ENCODE measurements around the gene EFHC1. TPM values are rescaled to one million over a fixed set of nuclear protein-coding genes. Genes with fewer than 3 reads are reported as not detected.

Gene EFHC1
- total and polyA plus RNA-seq, 9 donors, result 12.1 to 59.5 (median 23.5) TPM

DNA sequence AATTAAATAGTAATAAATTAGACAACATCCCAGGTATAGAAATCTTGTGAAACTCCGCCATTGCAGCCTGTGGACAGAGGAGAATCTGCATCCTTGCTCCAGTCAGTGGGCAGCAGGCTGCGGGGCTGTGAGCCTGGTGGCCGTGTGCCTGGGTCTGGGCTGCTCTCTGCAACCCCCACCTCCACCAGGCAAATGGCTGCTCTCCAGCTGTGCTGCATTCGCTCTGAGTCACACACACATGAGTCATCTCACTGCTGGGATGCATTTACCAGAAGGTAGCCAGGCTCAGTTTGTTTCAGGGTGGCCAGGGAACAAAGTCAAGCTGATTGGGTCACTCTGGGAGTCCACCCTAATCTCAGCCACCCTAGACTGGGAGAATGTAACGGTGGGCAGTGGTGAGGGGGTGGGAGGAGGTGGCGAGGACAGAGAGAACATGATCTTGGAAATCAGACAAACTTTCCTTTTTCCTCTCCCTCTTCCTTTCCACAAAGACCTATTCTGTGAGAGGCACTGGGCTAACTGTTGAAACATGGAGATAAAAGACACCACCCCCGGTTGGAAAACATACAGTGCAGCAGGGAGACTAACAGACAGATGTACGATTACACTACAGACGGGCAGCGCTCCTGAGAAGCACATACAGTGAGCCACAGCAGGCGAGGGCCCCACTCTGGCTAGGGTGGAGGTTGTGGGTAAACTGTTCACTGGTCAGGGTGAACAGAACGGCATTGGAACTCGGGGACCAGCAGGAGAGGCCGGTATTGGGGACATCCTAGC is 97.5 kb downstream of the EFHC1 start:
- H3K27me3 ChIP-seq, result no peaks in the 10 kb centered on the region
- no peaks in the 10 kb centered on the region for H3K9me3 ChIP-seq
- no peaks in the 10 kb centered on the region for H3K36me3 ChIP-seq
- peak; percentile 88 to 93 (median 92) for DNase-seq
- peaks cover 22% of the 10 kb centered on the region for H3K4me1 ChIP-seq (ENCODE audit: insufficient read depth)
- H3K27ac ChIP-seq, result peak overlapping the region; percentile 48 to 88
- TF ChIP-seq, protein P1, sequence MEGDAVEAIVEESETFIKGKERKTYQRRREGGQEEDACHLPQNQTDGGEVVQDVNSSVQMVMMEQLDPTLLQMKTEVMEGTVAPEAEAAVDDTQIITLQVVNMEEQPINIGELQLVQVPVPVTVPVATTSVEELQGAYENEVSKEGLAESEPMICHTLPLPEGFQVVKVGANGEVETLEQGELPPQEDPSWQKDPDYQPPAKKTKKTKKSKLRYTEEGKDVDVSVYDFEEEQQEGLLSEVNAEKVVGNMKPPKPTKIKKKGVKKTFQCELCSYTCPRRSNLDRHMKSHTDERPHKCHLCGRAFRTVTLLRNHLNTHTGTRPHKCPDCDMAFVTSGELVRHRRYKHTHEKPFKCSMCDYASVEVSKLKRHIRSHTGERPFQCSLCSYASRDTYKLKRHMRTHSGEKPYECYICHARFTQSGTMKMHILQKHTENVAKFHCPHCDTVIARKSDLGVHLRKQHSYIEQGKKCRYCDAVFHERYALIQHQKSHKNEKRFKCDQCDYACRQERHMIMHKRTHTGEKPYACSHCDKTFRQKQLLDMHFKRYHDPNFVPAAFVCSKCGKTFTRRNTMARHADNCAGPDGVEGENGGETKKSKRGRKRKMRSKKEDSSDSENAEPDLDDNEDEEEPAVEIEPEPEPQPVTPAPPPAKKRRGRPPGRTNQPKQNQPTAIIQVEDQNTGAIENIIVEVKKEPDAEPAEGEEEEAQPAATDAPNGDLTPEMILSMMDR (IDR thresholded peaks at IDR 0.05), result no peak
- peak; percentile 45 for TF ChIP-seq POLR2A (IDR thresholded peaks at IDR 0.05)
- H3K4me3 ChIP-seq, result no peak overlapping the region
- WGBS, 3 donors, result 14 to 21% (median 17%) methylated on average over 14 of the region's 14 CpGs
- intact Hi-C loops (cut with DNase I), result loop anchor here (5.0 to 10.0 kb wide), 3 partner anchors 57 to 93 kb away; partner anchors contain the start of genes TRAM2 (in 4 of the 4) and EFHC1 (in 1 of the 4)

DNA sequence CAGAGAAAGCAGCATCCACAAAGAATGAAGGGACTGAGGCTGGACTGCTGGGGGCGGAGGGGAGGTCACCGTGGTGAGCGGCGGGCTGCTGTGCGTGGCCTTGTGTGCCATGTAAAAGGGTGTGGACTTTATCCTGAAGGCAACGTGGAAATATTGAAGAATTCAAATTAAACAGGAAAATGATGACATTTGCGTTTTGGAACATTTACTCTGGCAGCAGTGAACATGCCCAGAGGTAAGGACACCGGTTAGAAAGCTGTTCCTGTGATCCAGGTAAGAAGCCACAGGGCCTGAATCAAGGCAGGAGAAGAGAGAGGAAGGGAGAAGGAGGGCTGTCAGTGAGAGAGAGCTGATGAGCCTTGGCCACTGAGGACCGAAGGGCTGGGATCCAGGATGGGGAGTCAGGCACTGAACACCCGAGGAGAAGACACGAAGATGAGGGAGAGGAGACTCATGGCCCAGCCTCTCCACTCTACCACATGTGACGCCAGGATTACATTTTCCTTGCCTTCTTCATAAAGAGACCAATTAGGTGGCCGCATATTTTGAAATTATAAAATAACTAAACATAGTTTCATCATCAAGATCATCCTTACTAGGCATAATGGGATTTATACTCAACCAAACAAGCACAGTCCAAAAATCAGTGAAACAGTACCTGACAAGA is 98.3 kb downstream of the EFHC1 start:
- Histone ChIP-seq H3K27ac (peak overlapping the region; percentile 48 to 88), H3K4me1 (ENCODE audit: insufficient read depth) (peaks cover 22% of the 10 kb centered on the region), H3K36me3 (no peaks in the 10 kb centered on the region), H3K4me3 (no peak overlapping the region), H3K27me3 (no peaks in the 10 kb centered on the region), H3K9me3 (no peaks in the 10 kb centered on the region)
- no peak for DNase-seq
- WGBS, 3 donors, result 66 to 75% (median 73%) methylated on average over 13 of the region's 13 CpGs
- TF ChIP-seq EP300 (IDR thresholded peaks at IDR 0.05) (no peak), POLR2A (IDR thresholded peaks at IDR 0.05) (no peak)
- TF ChIP-seq, protein P1 (IDR thresholded peaks at IDR 0.05), result no peak
- intact Hi-C loops (cut with DNase I), result loop anchor here (5.0 to 10.0 kb wide), 3 partner anchors 56 to 94 kb away; partner anchors contain the start of genes TRAM2 (in 4 of the 4) and EFHC1 (in 1 of the 4)

DNA sequence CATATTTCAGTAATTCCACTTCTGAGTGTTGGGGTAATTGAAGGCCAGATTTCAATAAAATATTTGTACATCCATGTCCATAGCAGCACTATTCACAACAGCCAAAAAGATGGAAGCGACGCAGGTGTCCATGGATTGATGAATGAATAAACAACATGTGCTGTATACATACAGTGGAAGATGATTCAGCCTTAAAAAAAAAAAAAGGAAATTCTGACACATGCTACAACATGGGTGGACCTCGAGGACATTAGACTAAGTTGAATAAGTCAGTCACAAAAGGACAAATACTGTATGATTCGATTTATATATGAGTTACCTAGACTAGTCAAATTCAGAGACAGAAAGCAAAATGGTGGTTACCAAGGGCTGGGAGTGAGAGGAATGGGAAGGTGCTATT is 99.5 kb downstream of the EFHC1 start:
- 95 to 96% (median 95%) methylated on average over 4 of the region's 4 CpGs for WGBS, 3 donors
- Histone ChIP-seq H3K36me3 (no peaks in the 10 kb centered on the region), H3K27ac (no peak overlapping the region), H3K9me3 (no peaks in the 10 kb centered on the region), H3K4me3 (no peak overlapping the region), H3K4me1 (ENCODE audit: insufficient read depth) (peaks cover 22% of the 10 kb centered on the region), H3K27me3 (no peaks in the 10 kb centered on the region)
- intact Hi-C loops (cut with DNase I), result loop anchor here (5.0 to 10.0 kb wide), 3 partner anchors 55 to 95 kb away; partner anchors contain the start of genes TRAM2 (in 4 of the 4) and EFHC1 (in 1 of the 4)
- no peak for TF ChIP-seq EP300 (IDR thresholded peaks at IDR 0.05)
- TF ChIP-seq POLR2A (IDR thresholded peaks at IDR 0.05), result no peak
- TF ChIP-seq, protein P1 (IDR thresholded peaks at IDR 0.05), result no peak
- no peak for DNase-seq

DNA sequence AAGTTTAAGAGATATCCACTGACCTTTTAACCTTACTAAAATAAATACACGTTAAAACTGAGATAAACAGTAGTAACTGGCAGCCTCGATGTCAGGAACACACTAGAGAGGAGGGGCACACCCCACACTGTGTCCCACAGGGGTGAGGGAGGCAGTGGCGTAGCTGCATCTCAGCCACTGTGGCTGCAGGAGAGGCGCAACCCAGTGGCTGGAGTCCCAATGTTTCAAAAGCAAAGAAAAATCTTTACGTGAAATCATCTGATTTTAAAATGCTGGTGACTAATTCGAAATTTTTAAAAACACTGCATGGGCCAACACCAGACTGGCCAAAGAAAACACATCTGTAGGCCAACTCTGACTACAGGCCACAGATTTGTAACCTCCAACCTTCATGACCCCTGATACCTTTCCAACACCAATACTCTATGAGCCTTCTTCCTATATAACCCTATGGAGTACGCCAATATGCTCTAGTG is 102.0 kb downstream of the EFHC1 start:
- H3K4me1 ChIP-seq (ENCODE audit: insufficient read depth), result peaks cover 22% of the 10 kb centered on the region
- no peaks in the 10 kb centered on the region for H3K9me3 ChIP-seq
- H3K27me3 ChIP-seq, result no peaks in the 10 kb centered on the region
- WGBS, 3 donors, result 22 to 32% (median 29%) methylated on average over 7 of the region's 7 CpGs
- H3K27ac ChIP-seq, result peak overlapping the region in 1 of 2 donors; percentile 51
- H3K36me3 ChIP-seq, result no peaks in the 10 kb centered on the region
- no peak overlapping the region for H3K4me3 ChIP-seq
- DNase-seq, result peak in 3 of 5 donors; percentile 56 to 60 (median 58)
- intact Hi-C loops (cut with DNase I), result no loop called here
- TF ChIP-seq POLR2A (IDR thresholded peaks at IDR 0.05) (no peak), EP300 (IDR thresholded peaks at IDR 0.05) (no peak)
- TF ChIP-seq, protein P1 (IDR thresholded peaks at IDR 0.05), result no peak
